Progenitor cell of endocrine pancreas (in vitro differentiated cells): ENCODE measurements around the gene C2CD4A. TPM values are rescaled to one million over a fixed set of nuclear protein-coding genes. Genes with fewer than 3 reads are reported as not detected.

Source experiments
- DNase-seq: peaks from one replicate; pipeline ENCODE4 v3.0.0; 2021; ENCODE audit warnings: low spot score; ENCODE audit not compliant: unreplicated experiment
- H3K27ac Mint-ChIP-seq: 2 replicates; pipeline ENCODE4 v1.8.0; 2021; ENCODE audit warnings: mild to moderate bottlenecking, moderate library complexity, mixed read lengths
- H3K27me3 Mint-ChIP-seq: 2 replicates; pipeline ENCODE4 v1.8.0; 2021; ENCODE audit warnings: mixed read lengths
- H3K36me3 Mint-ChIP-seq: 2 replicates; pipeline ENCODE4 v1.8.0; 2022; ENCODE audit warnings: mixed read lengths; ENCODE audit not compliant: insufficient read depth
- H3K4me1 Mint-ChIP-seq: 2 replicates; pipeline ENCODE4 v1.8.0; 2021; ENCODE audit warnings: low read depth, mixed read lengths
- H3K4me3 Mint-ChIP-seq: 2 replicates; pipeline ENCODE4 v1.8.0; 2021; ENCODE audit warnings: low read depth, mild to moderate bottlenecking, moderate library complexity, mixed read lengths
- H3K9me3 Mint-ChIP-seq: 2 replicates; pipeline ENCODE4 v1.8.0; 2021; ENCODE audit warnings: low read depth, mixed read lengths
- CTCF ChIP-seq: fragments of 200-600 bp; sonication (generic); IDR thresholded peaks from one replicate; pipeline ENCODE4 v1.5.0; 2021; ENCODE audit warnings: antibody characterized with exemption, mild to moderate bottlenecking; ENCODE audit not compliant: unreplicated experiment
- total RNA-seq: library from RNA; stranded (reverse); gene quantifications from 2 replicates; pipeline ENCODE4 v1.2.1, GENCODE V29; 2021

Gene C2CD4A
- total RNA-seq, 1 donor from 2014 or later: 0.17 TPM

GRCh38 chr15:62085740-62086139 lies 19.0 kb downstream of the C2CD4A start:
- Mint-ChIP-seq H3K27me3 (no peaks in the 10 kb centered on the region), H3K9me3 (peaks cover 14% of the 10 kb centered on the region), H3K4me3 (no peak overlapping the region), H3K27ac (no peak overlapping the region), H3K4me1 (peaks cover 9% of the 10 kb centered on the region), H3K36me3 (peaks cover 1% of the 10 kb centered on the region)
- TF ChIP-seq CTCF: no peak
- no peak for DNase-seq

- Mint-ChIP-seq H3K27ac (no peak overlapping the region), H3K36me3 (peaks cover 1% of the 10 kb centered on the region), H3K27me3 (no peaks in the 10 kb centered on the region), H3K9me3 (peaks cover 8% of the 10 kb centered on the region), H3K4me3 (no peak overlapping the region), H3K4me1 (peaks cover 9% of the 10 kb centered on the region)
- no peak for DNase-seq
- TF ChIP-seq CTCF: no peak
Observed at GRCh38 chr15:62087671-62088352, 21.0 kb downstream of the C2CD4A start.

GRCh38 chr15:62088353-62088693 lies 21.5 kb downstream of the C2CD4A start:
- Mint-ChIP-seq H3K27ac (no peak overlapping the region), H3K27me3 (no peaks in the 10 kb centered on the region), H3K4me3 (no peak overlapping the region), H3K9me3 (peaks cover 6% of the 10 kb centered on the region), H3K4me1 (peaks cover 9% of the 10 kb centered on the region), H3K36me3 (peaks cover 1% of the 10 kb centered on the region)
- TF ChIP-seq CTCF: no peak
- DNase-seq: no peak

- peaks cover 13% of the 10 kb centered on the region for H3K4me1 Mint-ChIP-seq
- H3K36me3 Mint-ChIP-seq: no peaks in the 10 kb centered on the region
- no peak for TF ChIP-seq CTCF
- no peaks in the 10 kb centered on the region for H3K27me3 Mint-ChIP-seq
- DNase-seq: no peak
- H3K27ac Mint-ChIP-seq: no peak overlapping the region
- H3K4me3 Mint-ChIP-seq: no peak overlapping the region
- no peaks in the 10 kb centered on the region for H3K9me3 Mint-ChIP-seq
Observed at GRCh38 chr15:62089616-62090015, 22.8 kb downstream of the C2CD4A start.

GRCh38 chr15:62090988-62091387 lies 24.2 kb downstream of the C2CD4A start:
- Mint-ChIP-seq H3K4me3 (no peak overlapping the region), H3K27ac (no peak overlapping the region), H3K4me1 (peaks cover 13% of the 10 kb centered on the region), H3K36me3 (no peaks in the 10 kb centered on the region), H3K27me3 (no peaks in the 10 kb centered on the region), H3K9me3 (no peaks in the 10 kb centered on the region)
- no peak for DNase-seq
- no peak for TF ChIP-seq CTCF
